ENCODE results near the gene NPAS2. TPM values are rescaled to one million over a fixed set of nuclear protein-coding genes. Genes with fewer than 3 reads are reported as not detected.

NPAS2 gene
- polyA plus RNA-seq, 1 of the 3 experiments (the other 2 are of a cell fraction): 58.5 TPM

DNA sequence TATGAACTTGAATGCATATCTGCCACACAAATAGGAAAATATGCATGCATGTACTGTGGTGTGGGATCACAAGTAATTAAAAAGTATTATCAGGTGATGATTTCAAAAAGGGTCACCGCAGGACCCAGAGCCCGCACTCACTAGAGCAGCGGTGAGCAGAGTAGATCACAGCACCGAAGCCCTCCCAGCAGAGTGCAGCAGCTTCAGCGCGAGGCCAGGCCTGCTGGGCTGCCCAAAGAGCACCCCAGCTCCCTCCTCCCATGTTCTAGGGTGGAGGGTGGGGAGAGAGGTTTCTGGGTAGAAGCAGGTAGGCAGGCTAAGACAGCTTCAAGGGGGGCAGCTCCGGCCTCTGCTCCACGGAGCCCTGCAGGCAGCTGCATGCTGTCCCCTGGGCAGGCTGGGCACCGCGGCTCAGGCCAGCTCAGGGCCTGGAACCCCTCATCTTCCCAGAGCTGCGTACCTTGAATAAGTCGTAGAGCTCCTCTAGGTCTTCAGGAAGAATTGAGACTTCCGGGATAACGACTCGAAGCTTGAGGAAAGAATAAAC, 207.1 kb downstream of the NPAS2 start:
- CTCF ChIA-PET: interaction anchor here (1.9 to 3.9 kb wide), 5 partner anchors 9 to 179 kb away, joined by 9 to 17 read pairs (median 11); no protein-coding TSS in a partner anchor
- Histone ChIP-seq H3K36me3 (replicated peaks in 1 of 2; ENCODE audit: control insufficient read depth in 1 of 2, insufficient read depth in 2 of 2, low read length in 1 of 2) (peaks cover 0 to under 1% of the 10 kb centered on the region in 2 experiments), H3K9ac (no peak overlapping the region), H3K4me2 (no peak overlapping the region), H3K4me1 (ENCODE audit: control insufficient read depth in 1 of 2, insufficient read depth in 2 of 2, low read depth in 1 of 2, low read length in 1 of 2) (no peaks in the 10 kb centered on the region; a peak in 1 of 4 replicates), H3K79me2 (ENCODE audit: insufficient read depth) (no peaks in the 10 kb centered on the region), H3F3A (replicated peaks; ENCODE audit: insufficient read depth) (no peaks in the 10 kb centered on the region), H2AFZ (ENCODE audit: low read depth) (no peak overlapping the region), H3K27ac (ENCODE audit: low read depth in 2 of 2, low read length in 1 of 2) (no peak overlapping the region), H3K9me3 (no peaks in the 10 kb centered on the region), H3K4me3 (ENCODE audit: low read depth in 2 of 2, low read length in 1 of 2) (no peak overlapping the region), H3K27me3 (ENCODE audit: insufficient read depth) (no peaks in the 10 kb centered on the region), H3K9me2 (no peaks in the 10 kb centered on the region), H4K20me1 (ENCODE audit: insufficient read depth) (no peaks in the 10 kb centered on the region)
- no peak for DNase-seq
- WGBS (ENCODE audit: low lambda C conversion rate): 97% methylated on average over 14 of the region's 15 CpGs
- no peak for TF ChIP-seq RXRA (IDR thresholded peaks at IDR 0.05; ENCODE audit: borderline replicate concordance, low read depth)
- TF ChIP-seq FOXM1 (IDR thresholded peaks at IDR 0.05; ENCODE audit: low read depth): no peak
- no peak for TF ChIP-seq GATA2 (CRISPR knock-in tag; IDR thresholded peaks at IDR 0.05)
- TF ChIP-seq TEAD4 (IDR thresholded peaks at IDR 0.05; ENCODE audit: borderline replicate concordance, insufficient read depth): no peak
- no peak for TF ChIP-seq EP300 (IDR thresholded peaks at IDR 0.05; ENCODE audit: borderline replicate concordance in 1 of 2, low read depth in 1 of 2, low read length in 1 of 2)
- no peak for TF ChIP-seq FOSL2 (IDR thresholded peaks at IDR 0.05; ENCODE audit: borderline replicate concordance, low read depth)
- no peak for TF ChIP-seq POLR2AphosphoS5 (IDR thresholded peaks at IDR 0.05; ENCODE audit: low read depth, low read length)
- no peak for TF ChIP-seq GABPA (IDR thresholded peaks at IDR 0.05; ENCODE audit: low read depth)
- no peak for TF ChIP-seq JUND (IDR thresholded peaks at IDR 0.05)
- no peak for TF ChIP-seq RFX5 (IDR thresholded peaks at IDR 0.05; ENCODE audit: low read length)
- TF ChIP-seq MXI1 (IDR thresholded peaks at IDR 0.05; ENCODE audit: low read depth, low read length): no peak
- POLR2A ChIA-PET: interaction anchor here (1.3 kb wide), 1 partner anchor 25 kb away, joined by 3 read pairs; the partner anchor contains the start of gene RPL31

DNA sequence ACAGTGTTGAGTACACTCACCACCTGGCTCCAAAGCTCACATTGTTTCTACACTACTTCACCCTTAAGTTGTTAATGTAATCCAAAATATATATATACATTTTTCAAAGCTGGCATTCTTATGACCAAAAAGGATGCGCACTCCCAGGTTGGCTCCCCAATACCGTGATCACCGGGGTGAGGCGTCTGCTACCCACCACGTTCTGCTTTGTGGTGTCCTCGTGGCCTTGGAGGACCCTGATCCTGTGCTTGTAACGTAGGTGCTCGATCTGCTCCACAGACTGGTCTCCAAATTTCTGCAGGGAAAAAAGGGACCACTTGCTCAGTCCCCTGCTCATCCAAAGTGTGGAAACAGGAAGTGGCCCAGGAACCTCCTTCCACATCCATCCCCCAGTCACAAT, 207.9 kb downstream of the NPAS2 start:
- Histone ChIP-seq H3K4me2 (no peak overlapping the region), H3K9me2 (no peaks in the 10 kb centered on the region), H3K27me3 (ENCODE audit: insufficient read depth) (no peaks in the 10 kb centered on the region), H2AFZ (ENCODE audit: low read depth) (no peak overlapping the region), H3K9ac (no peak overlapping the region), H3K4me3 (ENCODE audit: low read depth in 2 of 2, low read length in 1 of 2) (no peak overlapping the region), H3F3A (replicated peaks; ENCODE audit: insufficient read depth) (no peaks in the 10 kb centered on the region), H3K79me2 (ENCODE audit: insufficient read depth) (no peaks in the 10 kb centered on the region), H3K4me1 (ENCODE audit: control insufficient read depth in 1 of 2, insufficient read depth in 2 of 2, low read depth in 1 of 2, low read length in 1 of 2) (no peaks in the 10 kb centered on the region; a peak in 1 of 4 replicates), H3K9me3 (no peaks in the 10 kb centered on the region), H4K20me1 (ENCODE audit: insufficient read depth) (no peaks in the 10 kb centered on the region), H3K36me3 (replicated peaks in 1 of 2; ENCODE audit: control insufficient read depth in 1 of 2, insufficient read depth in 2 of 2, low read length in 1 of 2) (no peaks in the 10 kb centered on the region), H3K27ac (ENCODE audit: low read depth in 2 of 2, low read length in 1 of 2) (no peak overlapping the region)
- WGBS (ENCODE audit: low lambda C conversion rate): 94% methylated on average over 8 of the region's 8 CpGs
- CTCF ChIA-PET: interaction anchor here (1.9 to 3.9 kb wide), 5 partner anchors 9 to 178 kb away, joined by 9 to 17 read pairs (median 11); no protein-coding TSS in a partner anchor
- POLR2A ChIA-PET: no interaction called here
- no peak for TF ChIP-seq RCOR1 (IDR thresholded peaks at IDR 0.05; ENCODE audit: low read length)
- no peak for TF ChIP-seq TEAD4 (IDR thresholded peaks at IDR 0.05; ENCODE audit: borderline replicate concordance, insufficient read depth)
- TF ChIP-seq, protein P1, sequence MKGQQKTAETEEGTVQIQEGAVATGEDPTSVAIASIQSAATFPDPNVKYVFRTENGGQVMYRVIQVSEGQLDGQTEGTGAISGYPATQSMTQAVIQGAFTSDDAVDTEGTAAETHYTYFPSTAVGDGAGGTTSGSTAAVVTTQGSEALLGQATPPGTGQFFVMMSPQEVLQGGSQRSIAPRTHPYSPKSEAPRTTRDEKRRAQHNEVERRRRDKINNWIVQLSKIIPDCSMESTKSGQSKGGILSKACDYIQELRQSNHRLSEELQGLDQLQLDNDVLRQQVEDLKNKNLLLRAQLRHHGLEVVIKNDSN (IDR thresholded peaks at IDR 0.05; ENCODE audit: borderline replicate concordance, low read depth): no peak
- TF ChIP-seq TAF1 (IDR thresholded peaks at IDR 0.05; ENCODE audit: borderline replicate concordance, low read depth, low read length): no peak
- no peak for TF ChIP-seq NRF1 (IDR thresholded peaks at IDR 0.05; ENCODE audit: low read depth, low read length)
- TF ChIP-seq ELF1 (IDR thresholded peaks at IDR 0.05): no peak
- TF ChIP-seq TCF12 (IDR thresholded peaks at IDR 0.05): no peak
- TF ChIP-seq, protein P2, sequence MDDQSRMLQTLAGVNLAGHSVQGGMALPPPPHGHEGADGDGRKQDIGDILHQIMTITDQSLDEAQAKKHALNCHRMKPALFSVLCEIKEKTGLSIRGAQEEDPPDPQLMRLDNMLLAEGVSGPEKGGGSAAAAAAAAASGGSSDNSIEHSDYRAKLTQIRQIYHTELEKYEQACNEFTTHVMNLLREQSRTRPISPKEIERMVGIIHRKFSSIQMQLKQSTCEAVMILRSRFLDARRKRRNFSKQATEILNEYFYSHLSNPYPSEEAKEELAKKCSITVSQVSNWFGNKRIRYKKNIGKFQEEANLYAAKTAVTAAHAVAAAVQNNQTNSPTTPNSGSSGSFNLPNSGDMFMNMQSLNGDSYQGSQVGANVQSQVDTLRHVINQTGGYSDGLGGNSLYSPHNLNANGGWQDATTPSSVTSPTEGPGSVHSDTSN (IDR thresholded peaks at IDR 0.05): no peak
- no peak for TF ChIP-seq FOSL2 (IDR thresholded peaks at IDR 0.05; ENCODE audit: borderline replicate concordance, low read depth)
- TF ChIP-seq SMC3 (IDR thresholded peaks at IDR 0.05; ENCODE audit: low read depth, low read length): no peak
- TF ChIP-seq JUND (IDR thresholded peaks at IDR 0.05): no peak
- TF ChIP-seq, protein P3, sequence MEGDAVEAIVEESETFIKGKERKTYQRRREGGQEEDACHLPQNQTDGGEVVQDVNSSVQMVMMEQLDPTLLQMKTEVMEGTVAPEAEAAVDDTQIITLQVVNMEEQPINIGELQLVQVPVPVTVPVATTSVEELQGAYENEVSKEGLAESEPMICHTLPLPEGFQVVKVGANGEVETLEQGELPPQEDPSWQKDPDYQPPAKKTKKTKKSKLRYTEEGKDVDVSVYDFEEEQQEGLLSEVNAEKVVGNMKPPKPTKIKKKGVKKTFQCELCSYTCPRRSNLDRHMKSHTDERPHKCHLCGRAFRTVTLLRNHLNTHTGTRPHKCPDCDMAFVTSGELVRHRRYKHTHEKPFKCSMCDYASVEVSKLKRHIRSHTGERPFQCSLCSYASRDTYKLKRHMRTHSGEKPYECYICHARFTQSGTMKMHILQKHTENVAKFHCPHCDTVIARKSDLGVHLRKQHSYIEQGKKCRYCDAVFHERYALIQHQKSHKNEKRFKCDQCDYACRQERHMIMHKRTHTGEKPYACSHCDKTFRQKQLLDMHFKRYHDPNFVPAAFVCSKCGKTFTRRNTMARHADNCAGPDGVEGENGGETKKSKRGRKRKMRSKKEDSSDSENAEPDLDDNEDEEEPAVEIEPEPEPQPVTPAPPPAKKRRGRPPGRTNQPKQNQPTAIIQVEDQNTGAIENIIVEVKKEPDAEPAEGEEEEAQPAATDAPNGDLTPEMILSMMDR (IDR thresholded peaks at IDR 0.05): no peak
- no peak for TF ChIP-seq GATA2 (CRISPR knock-in tag; IDR thresholded peaks at IDR 0.05)
- no peak for DNase-seq

Data from SK-N-SH (cell line).